LNCaP clone FGC (cell line): ENCODE measurements around the gene ORM1.

Experiments used
- DNase-seq: peaks from one replicate; pipeline ENCODE4 v3.0.0-alpha.2; 2011; ENCODE audit warnings: low read depth
- H3K4me3 ChIP-seq: 2 replicates; pipeline ENCODE4 v1.5.1; 2011; ENCODE audit warnings: mild to moderate bottlenecking, low read depth, low read length, control low read depth
- TF ChIP-seq, protein P1 (sequence below): IDR thresholded peaks from 2 replicates; pipeline ENCODE4 v1.5.1; 2012; ENCODE audit warnings: mild to moderate bottlenecking; ENCODE audit not compliant: control insufficient read depth, insufficient read depth; ENCODE audit errors: extremely low read depth

Gene ORM1

DNA sequence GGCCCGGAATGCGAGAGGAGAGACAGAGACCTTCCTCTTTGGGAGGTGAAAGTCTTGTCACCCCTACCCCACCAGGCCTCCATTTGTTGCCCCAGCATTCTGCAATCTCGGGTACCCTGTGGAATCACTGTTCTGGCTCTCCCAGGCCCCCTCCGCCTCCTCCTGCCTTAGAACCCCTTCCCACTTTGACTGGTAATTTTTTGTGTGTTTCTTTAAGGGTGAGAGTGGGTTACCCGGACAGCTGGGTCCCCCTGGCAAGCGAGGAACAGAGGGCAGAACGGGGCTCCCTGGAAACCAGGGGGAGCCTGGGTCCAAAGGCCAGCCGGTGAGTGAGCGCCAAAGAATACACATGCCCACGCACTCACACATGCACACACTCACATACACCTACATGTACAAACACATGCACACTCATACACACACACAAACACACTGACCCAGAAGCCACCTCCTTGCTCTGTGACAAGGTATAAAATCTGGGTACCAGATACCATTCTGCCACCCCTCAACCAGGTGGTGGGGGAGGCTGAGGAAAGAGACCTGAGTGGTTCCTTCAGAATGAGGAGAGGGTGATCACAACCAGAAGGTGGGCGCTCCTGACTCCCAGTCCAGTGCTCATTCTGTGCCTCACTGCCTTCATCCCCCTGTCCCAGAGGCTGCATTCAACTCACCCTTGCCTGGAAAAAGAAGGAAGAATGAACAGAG is 30.9 kb upstream of the ORM1 start:
- TF ChIP-seq, protein P1, sequence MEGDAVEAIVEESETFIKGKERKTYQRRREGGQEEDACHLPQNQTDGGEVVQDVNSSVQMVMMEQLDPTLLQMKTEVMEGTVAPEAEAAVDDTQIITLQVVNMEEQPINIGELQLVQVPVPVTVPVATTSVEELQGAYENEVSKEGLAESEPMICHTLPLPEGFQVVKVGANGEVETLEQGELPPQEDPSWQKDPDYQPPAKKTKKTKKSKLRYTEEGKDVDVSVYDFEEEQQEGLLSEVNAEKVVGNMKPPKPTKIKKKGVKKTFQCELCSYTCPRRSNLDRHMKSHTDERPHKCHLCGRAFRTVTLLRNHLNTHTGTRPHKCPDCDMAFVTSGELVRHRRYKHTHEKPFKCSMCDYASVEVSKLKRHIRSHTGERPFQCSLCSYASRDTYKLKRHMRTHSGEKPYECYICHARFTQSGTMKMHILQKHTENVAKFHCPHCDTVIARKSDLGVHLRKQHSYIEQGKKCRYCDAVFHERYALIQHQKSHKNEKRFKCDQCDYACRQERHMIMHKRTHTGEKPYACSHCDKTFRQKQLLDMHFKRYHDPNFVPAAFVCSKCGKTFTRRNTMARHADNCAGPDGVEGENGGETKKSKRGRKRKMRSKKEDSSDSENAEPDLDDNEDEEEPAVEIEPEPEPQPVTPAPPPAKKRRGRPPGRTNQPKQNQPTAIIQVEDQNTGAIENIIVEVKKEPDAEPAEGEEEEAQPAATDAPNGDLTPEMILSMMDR: no peak
- no peak overlapping the region for H3K4me3 ChIP-seq
- no peak for DNase-seq

GRCh38 chr9:114294664-114295063 is 28.2 kb upstream of the ORM1 start:
- H3K4me3 ChIP-seq: no peak overlapping the region
- TF ChIP-seq, protein P1: no peak

DNA sequence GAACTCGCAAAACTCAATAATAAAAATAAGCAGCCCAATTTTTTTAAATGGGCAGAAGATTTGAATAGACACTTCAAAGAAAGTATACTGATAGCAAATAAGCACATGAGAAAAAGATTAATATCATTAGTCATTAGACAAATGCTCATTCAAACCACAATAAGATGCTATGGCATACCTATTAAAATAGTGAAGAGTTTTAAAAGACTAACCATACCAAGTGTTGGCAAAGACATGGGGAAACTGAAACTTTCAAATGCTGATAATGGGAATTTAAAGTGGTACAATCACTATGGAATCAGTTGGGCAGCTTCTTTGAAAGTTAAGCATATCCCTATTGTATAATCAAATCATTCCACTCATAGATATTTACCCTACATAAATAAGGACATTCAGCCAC is 26.6 kb upstream of the ORM1 start:
- DNase-seq: no peak
- TF ChIP-seq, protein P1: no peak
- no peak overlapping the region for H3K4me3 ChIP-seq

More at GRCh38 chr9:114294664-114295063, 28.2 kb upstream of the ORM1 start:
- DNase-seq: no peak

- TF ChIP-seq, protein P1: no peak
- H3K4me3 ChIP-seq: no peak overlapping the region
- no peak for DNase-seq
Observed at GRCh38 chr9:114299286-114300152, 23.4 kb upstream of the ORM1 start.

GRCh38 chr9:114300153-114300845 is 22.6 kb upstream of the ORM1 start:
- H3K4me3 ChIP-seq: no peak overlapping the region
- TF ChIP-seq, protein P1: no peak
- DNase-seq: no peak

DNA sequence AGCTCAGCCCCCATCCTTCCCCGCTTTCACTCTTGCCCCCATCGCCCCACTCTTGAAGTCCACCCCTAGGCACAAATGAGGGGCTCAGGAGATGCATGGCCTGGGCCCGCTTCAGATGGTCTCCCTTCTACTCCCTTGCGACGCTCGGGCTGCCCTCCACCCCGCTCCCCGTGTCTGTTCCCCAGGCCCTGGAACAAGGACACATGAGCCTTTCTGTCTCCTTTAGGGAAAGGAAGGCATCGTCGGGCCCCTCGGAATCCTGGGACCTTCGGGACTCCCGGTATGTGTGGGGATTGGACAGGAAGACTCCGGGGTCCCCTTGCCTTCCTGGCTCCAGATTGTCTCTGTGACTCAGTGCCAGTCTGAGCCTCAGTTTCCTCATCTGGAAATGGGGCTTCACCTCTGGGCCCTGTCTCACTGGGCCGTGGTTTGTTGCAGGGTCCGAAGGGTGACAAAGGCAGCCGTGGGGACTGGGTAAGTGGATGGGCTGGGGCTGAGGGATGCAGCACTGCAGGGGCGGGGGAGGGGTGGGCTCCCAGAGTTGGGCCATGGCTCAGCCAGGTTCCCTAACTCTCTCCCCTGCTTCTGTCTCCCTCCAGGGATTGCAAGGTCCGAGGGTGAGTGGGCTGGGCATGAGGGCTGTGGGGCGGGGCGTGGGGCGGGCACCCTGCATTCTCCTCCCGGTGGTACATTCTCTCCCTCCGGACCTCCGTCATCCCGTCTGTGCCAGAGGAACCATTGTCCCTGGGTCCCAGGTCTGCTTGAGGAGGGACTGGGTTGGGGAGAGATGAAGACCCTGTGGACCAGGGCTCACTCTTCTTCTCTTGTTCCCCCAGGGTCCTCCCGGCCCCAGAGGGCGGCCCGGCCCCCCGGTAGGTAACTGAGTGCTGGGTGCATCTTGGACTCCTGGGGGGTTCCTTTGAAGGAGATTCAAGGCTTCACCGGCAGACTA is 21.8 kb upstream of the ORM1 start:
- no peak overlapping the region for H3K4me3 ChIP-seq
- no peak for DNase-seq
- TF ChIP-seq, protein P1: no peak
